HG02623 (cell line): ENCODE data around the gene VEZT.
"Not testable (repeated sequence)": the region's sequence is repeated elsewhere in the genome, so short reads cannot be mapped to it uniquely, and the experiment has no call there.

Experiments
- ATAC-seq: cut with Tn5 transposase; IDR thresholded peaks from one replicate; pipeline ENCODE4 v1.9.1; 2021; ENCODE audit warnings: moderate library complexity; ENCODE audit not compliant: unreplicated experiment

VEZT gene, protein sequence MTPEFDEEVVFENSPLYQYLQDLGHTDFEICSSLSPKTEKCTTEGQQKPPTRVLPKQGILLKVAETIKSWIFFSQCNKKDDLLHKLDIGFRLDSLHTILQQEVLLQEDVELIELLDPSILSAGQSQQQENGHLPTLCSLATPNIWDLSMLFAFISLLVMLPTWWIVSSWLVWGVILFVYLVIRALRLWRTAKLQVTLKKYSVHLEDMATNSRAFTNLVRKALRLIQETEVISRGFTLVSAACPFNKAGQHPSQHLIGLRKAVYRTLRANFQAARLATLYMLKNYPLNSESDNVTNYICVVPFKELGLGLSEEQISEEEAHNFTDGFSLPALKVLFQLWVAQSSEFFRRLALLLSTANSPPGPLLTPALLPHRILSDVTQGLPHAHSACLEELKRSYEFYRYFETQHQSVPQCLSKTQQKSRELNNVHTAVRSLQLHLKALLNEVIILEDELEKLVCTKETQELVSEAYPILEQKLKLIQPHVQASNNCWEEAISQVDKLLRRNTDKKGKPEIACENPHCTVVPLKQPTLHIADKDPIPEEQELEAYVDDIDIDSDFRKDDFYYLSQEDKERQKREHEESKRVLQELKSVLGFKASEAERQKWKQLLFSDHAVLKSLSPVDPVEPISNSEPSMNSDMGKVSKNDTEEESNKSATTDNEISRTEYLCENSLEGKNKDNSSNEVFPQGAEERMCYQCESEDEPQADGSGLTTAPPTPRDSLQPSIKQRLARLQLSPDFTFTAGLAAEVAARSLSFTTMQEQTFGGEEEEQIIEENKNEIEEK

DNA sequence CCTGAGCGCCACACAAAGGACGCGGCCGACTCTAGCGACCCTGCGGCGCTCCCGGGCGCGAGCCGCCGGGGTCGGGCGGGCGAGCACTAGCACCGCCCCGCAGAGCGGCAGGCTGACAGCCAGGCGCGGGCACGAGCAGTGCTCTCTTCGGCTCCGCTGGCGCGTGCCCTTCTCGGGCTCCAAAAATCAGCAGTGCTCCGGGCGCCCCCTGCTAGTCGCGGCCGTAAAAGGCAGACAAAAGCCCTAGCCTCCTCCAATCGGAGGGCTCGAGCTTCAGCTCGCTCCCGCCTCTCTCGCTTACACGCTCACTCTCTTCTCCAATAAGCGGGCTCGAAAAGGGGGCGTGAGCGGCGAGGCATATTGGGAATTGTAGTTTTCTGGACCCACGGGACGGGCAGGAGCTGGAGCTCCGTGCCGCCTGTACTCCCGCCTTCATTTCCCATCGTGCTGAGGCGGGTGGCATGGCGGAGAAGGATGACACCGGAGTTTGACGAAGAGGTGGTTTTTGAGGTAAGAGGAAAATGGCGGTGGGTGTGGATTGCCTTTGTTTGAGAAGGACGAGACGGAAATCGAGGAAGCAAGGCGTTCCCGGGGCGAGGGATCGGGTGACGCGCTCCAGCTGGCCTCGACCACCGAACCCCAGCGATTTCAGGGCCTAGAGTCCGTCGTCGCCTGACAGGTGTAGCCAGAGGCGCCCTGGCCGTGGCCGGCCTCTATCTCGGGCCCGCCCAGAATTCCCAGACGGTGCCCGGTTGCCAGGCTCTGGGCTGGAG lies at the start of gene VEZT, which contains the start of gene FGD6:
VEZT (plus strand) TSS at position 431 of the 773 bp plus-strand sequence; CDS start at position 475, 44 bp downstream.
FGD6 (minus strand) TSS at position 91 of the 773 bp plus-strand sequence. CDS start 227 bp downstream, outside the sequence.
- peak; percentile 93 for ATAC-seq

GRCh38 chr12:95168746-95169145 lies 48.9 kb upstream of the VEZT start:
- ATAC-seq = no peak

DNA sequence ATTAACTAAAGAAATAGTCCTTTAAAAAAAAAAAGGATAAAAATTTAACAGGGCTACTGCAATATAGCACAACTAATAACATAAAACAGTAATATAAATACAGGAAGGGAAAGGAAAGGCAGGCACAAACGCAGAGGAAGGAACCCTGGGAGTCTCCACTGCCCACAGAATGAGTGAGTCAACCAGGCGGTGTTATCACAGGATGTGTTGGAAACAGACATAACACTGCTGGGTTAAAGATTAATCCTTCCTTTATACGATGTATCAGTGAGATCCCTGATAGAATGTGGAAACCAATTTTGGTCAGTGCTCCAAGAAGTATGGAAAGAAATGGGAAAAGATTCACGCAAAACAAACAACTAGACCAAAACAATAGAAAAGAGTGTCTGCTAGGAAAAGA lies 48.2 kb upstream of the VEZT start:
- no peak for ATAC-seq

DNA sequence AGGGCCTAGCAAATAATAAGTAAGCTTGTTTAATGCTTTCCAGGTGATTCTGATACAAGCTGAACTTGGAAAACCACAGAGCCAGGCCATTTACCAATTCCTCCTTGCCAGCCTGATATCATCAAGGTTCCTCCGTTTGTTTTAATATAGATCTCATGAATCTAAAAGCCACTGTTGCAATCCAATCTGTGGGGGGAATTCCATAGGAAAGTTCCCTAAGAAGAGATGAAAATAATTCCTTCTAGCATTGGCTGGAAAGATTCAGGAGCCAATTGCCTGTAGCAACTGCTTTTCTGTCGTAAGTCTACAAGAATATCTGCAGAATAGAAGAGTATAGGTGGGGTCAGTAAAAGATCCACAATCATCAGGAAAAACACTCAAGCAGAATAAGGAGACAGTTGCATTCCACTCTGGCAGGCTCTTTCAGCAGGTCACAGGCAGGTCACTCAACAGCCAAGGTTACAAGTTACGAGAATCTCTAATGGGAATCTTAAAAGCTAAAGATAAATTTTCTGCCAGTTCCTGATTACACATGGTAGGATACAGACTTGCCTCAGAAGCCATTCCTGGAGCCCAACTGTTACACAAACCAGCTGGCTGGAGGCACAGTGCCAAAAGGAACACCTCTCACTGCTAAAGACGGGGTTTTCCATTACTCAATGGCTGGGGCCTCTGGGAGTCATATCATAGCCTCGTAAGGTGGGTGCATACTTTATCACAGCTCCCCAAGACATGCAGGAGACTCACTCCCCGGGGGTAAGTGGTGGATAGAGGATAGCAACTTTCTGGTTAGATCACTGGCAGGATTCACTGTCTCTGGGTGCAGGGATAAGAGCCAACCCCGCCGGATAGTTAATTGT lies 44.0 kb upstream of the VEZT start:
- no peak for ATAC-seq

DNA sequence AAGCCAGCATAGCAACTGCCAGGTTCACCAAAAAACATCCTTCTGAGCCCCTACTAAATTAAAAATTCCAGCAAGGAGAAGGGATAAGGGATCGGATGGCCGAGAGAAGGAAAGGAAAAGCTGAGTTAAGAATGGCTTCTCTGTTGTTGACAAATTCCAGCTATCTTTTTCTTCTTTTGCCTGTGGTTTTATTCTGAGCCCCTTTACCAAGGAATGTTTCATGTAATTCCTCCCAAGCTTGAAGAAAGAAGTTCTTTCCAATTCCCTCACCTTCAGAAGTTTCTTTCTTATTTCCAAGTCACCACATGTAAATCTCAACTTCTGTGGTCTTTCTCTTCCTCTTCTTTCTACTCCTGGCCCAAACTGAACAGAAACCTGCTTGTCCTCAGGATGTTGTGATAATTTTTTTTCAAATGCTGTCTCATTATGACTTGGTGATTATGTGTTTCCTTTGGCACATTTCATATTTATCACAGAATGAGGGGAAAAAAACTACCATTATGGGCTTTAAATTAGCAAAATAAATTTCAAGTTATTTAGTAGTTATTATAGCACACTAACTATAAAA lies 40.3 kb upstream of the VEZT start:
- ATAC-seq = no peak

- ATAC-seq = no peak
Observed at GRCh38 chr12:95178136-95178535, 39.5 kb upstream of the VEZT start.

DNA sequence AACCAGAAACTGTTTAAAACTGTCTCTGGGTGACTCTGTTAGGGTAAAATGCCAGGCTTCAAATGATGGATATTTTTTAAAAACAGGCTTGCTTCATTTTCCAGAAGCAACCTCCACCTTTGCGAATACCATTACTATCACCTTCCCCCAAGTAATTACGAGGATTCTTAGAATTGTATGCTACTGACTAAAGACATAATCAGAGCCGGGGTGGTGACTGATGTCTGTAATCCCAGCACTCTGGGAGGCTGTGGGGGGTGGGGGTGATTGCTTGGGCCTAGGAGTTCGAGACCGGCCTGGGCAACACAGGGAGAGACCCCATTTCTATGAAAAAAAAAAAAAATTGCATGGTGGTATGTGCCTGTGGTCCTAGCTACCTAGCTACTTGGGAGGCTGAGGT lies 38.6 kb upstream of the VEZT start:
- no peak for ATAC-seq

DNA sequence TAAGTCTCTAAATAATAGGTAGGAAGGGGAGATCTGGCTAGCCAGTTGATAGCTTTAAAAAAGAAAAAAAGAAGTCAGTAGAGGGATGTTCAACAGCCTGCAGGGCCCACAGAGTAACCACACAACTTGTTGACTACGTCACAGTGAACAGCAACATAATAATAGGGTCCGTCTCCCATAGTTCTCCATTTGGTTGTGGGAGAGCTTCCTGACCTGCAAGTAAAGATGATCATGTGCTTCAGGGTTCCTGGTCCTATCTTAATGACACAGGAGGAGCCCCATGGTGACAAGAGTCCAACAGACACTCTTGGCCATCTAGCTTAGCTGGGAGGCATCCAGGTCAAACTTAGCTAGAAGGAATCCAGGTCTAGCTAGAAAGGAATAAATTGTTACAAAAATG lies 36.5 kb upstream of the VEZT start:
- no peak for ATAC-seq

DNA sequence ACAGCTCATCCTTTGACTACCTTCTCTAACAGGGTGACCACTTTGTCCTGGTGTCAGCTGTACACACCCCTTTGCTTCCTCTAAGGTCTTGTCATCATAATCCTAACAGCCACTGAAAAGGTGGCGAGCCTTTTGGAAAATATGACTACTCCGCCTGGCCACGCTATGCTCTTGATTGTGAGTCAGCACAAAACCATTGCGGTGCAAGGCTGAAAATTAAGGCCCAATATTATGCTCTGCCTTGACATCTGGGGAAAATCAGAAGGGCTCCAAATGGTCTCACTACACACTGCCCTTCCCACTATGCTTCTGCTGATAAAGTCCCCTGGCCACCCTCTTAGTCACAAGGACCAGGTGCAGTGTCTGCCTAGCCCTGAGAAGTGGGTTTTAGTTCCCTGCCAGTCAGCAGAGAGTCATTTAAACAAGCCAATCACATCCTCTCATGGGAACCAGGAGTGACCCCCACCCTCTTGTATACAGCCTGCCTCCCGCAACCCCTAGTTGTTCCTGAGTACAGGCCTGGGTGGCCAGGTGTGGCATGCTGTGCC lies 34.7 kb upstream of the VEZT start:
- no peak for ATAC-seq

- ATAC-seq = no peak
Observed at GRCh38 chr12:95184121-95184520, 33.5 kb upstream of the VEZT start.

DNA sequence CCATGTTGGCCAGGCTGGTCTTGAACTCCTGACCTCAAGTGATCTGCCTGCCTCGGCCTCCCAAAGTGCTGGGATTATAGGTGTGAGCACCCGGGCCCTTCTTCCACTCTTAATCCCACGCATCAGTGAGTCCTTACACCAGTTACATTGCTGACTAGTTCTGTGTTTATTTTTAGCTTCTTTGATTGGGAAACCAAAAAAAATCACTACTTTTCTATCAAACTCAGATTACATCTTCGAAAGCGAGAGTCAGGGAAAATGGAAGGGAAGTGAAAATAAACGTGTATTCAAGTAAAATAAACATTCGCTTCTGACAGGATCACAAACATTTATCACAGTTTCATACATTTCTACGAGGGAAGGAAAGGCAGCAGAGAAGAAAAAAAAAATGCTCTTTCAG lies 32.5 kb upstream of the VEZT start:
- no peak for ATAC-seq

GRCh38 chr12:95185854-95186253 lies 31.8 kb upstream of the VEZT start:
- ATAC-seq = no peak

GRCh38 chr12:95187865-95188415 lies 29.7 kb upstream of the VEZT start:
- ATAC-seq = no peak

DNA sequence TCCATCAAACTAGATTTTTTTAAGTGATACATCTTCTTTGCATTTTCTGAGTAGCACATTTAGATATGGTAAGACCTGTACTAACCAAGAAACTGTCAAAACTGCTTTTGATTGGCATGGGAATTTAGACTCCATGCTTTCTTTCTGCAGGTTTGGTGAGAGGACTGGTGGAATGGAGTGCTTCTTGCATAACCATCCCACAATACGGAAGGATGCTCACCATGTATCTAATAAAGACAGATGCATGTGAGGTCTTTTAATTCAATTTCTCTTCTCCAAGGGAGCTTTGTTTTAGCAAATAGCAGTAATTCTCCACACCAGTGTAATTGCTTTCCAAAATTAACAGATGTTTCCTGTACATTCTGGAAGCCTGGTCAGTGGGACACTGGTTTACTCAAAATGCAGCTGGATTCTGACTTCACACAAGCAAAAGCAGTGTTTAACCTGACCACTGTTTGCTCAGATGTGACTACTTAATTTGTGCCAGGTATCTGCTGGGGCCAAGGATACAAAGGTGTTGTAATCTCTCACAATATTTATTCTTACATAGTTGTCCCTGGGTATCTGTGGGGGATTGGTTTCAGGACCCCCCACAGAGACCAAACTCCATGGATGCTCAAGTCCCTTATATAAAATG lies 26.4 kb upstream of the VEZT start:
- ATAC-seq = no peak

DNA sequence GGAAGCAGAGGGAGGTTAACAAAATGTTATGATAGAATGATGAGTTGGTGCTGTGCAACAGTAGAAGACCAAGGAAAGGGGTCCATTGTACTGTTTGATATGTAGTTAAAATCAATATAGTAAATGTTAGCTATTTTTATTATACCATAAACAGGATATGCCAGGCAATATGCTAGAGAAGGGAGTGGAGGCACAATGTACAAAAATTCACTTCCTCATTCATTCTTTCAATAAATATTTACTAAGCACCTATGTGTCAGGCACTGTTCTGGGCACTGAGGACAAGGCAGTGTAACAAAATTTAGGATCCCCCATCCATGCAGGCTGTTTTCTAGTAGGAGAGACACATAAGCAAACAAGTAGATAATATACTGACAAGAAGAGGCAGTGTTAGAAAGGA lies 25.3 kb upstream of the VEZT start:
- ATAC-seq = no peak

DNA sequence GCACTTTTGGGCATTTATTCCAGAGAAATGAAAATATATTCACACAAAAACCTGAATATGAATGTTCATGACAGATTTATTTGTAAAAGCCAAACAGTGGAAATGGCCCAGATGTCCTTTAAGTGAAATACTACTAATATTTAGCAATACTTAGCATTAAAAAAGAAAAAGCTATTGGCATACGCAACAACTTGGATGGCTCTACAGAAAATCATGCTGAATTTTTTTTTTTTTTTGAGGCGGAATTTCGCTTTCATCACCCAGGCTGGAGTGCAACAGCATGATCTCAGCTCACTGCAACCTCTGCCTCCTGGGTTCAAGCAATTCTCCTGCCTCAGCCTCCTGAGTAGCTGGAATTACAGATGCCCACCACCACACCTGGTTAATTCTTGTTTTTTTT lies 24.5 kb upstream of the VEZT start:
- ATAC-seq = no peak

GRCh38 chr12:95195122-95195521 lies 22.5 kb upstream of the VEZT start:
- no peak for ATAC-seq

- ATAC-seq = not testable (repeated sequence)
Observed at GRCh38 chr12:95196875-95197569, 20.6 kb upstream of the VEZT start.
